ENCODE measurements around the gene AQP12A.
"Not testable (repeated sequence)": the region's sequence is repeated elsewhere in the genome, so short reads cannot be mapped to it uniquely, and the experiment has no call there.

The AQP12A gene

GRCh38 chr2:240687741-240688552 lies 3.7 kb upstream of the AQP12A start:
- DNase-seq (ENCODE audit: low spot score) = no peak

GRCh38 chr2:240688553-240688919 lies 3.1 kb upstream of the AQP12A start:
- no peak for DNase-seq (ENCODE audit: low spot score)

- DNase-seq (ENCODE audit: low spot score) = no peak
These were observed 1.7 kb upstream of the AQP12A start for GRCh38 chr2:240689975-240690374.

- not testable (repeated sequence) for DNase-seq (ENCODE audit: low spot score)
These were observed 1.1 kb upstream of the AQP12A start for GRCh38 chr2:240690421-240691074.

GRCh38 chr2:240691075-240691427 lies 615 bp upstream of the AQP12A start:
- not testable (repeated sequence) for DNase-seq (ENCODE audit: low spot score)

- DNase-seq (ENCODE audit: low spot score) = not testable (repeated sequence)
These were observed 1.2 kb downstream of the AQP12A start for GRCh38 chr2:240692583-240693561.

GRCh38 chr2:240694304-240694703 lies 2.6 kb downstream of the AQP12A start:
- not testable (repeated sequence) for DNase-seq (ENCODE audit: low spot score)

- not testable (repeated sequence) for DNase-seq (ENCODE audit: low spot score)
These were observed 3.9 kb downstream of the AQP12A start for GRCh38 chr2:240695593-240695992.

GRCh38 chr2:240696469-240696868 lies 4.8 kb downstream of the AQP12A start:
- DNase-seq (ENCODE audit: low spot score) = not testable (repeated sequence)

GRCh38 chr2:240698852-240699561 lies 7.3 kb downstream of the AQP12A start:
- not testable (repeated sequence) for DNase-seq (ENCODE audit: low spot score)

GRCh38 chr2:240699835-240700234 lies 8.2 kb downstream of the AQP12A start:
- not testable (repeated sequence) for DNase-seq (ENCODE audit: low spot score)

GRCh38 chr2:240700616-240701015 lies 8.9 kb downstream of the AQP12A start:
- DNase-seq (ENCODE audit: low spot score) = not testable (repeated sequence)

- no peak for DNase-seq (ENCODE audit: low spot score)
These were observed 9.5 kb downstream of the AQP12A start for GRCh38 chr2:240701091-240701735.

- DNase-seq (ENCODE audit: low spot score) = no peak
These were observed 10.3 kb downstream of the AQP12A start for GRCh38 chr2:240701736-240702639.

GRCh38 chr2:240702640-240703011 lies 11.0 kb downstream of the AQP12A start:
- DNase-seq (ENCODE audit: low spot score) = no peak

- no peak for DNase-seq (ENCODE audit: low spot score)
These were observed 12.0 kb downstream of the AQP12A start for GRCh38 chr2:240703417-240704341.

GRCh38 chr2:240704651-240705050 lies 13.0 kb downstream of the AQP12A start:
- peak; percentile 72 for DNase-seq (ENCODE audit: low spot score)

- DNase-seq (ENCODE audit: low spot score) = peak; percentile 46
These were observed 13.6 kb downstream of the AQP12A start for GRCh38 chr2:240705204-240705791.

All from SW480 (cell line).